PC-3 (cell line): ENCODE results near the gene AHCYL1. TPM values are rescaled to one million over a fixed set of nuclear protein-coding genes. Genes with fewer than 3 reads are reported as not detected.
A peak's percentile ranks its signal among the peaks of the same experiment; 100 is the strongest.

Source experiments
- ATAC-seq: fragments of 200-7000 bp; cut with Tn5 transposase; 2 replicates; pipeline ENCODE4 v1.9.1; 2020; ENCODE audit warnings: mild to moderate bottlenecking, moderate library complexity
- BruUV-seq: library from RNA; stranded (reverse); fragments of 400-500 nt; replicated peaks from 2 replicates; lab custom pipeline; 2021; lab: Mats Ljungman, UMichigan
- CTCF ChIA-PET: fragments of 300-600 bp; sonication (Branson Sonifier 250); formaldehyde crosslinking; loops from one replicate; lab custom pipeline; 2022; ENCODE audit warnings: antibody characterized with exemption; lab: Charles Lee
- POLR2A ChIA-PET: fragments of 300-600 bp; sonication (Branson Sonifier 250); formaldehyde crosslinking; loops from one replicate; lab custom pipeline; 2022; ENCODE audit warnings: antibody characterized with exemption; ENCODE audit not compliant: unreplicated experiment; lab: Charles Lee
- DNase-seq: peaks from one replicate; pipeline ENCODE4 v3.0.0-alpha.2; 2015
- H2AFZ ChIP-seq: fragments of 300-600 bp; sonication (generic); 2 replicates; pipeline ENCODE4 v1.6.0; 2016; ENCODE audit warnings: antibody characterized with exemption, low read length
- H3F3A ChIP-seq: fragments of 300-600 bp; sonication (generic); one replicate; pipeline ENCODE4 v1.6.0; 2017; ENCODE audit warnings: antibody characterized with exemption, low read length, control low read depth, mild to moderate bottlenecking; ENCODE audit not compliant: unreplicated experiment
- H3K27ac ChIP-seq: fragments of 300-600 bp; sonication (generic); 2 replicates; pipeline ENCODE4 v1.5.1; 2016; ENCODE audit warnings: mild to moderate bottlenecking, low read length
- H3K27me3 ChIP-seq: fragments of 300-600 bp; sonication (generic); 2 replicates; pipeline ENCODE4 v1.6.1; 2016; ENCODE audit warnings: low read length, mixed read lengths
- H3K36me3 ChIP-seq: fragments of 300-600 bp; sonication (generic); 2 replicates; pipeline ENCODE4 v1.6.1; 2016; ENCODE audit warnings: low read depth, mixed run types, low read length, mixed read lengths
- H3K4me1 ChIP-seq: fragments of 300-600 bp; sonication (generic); 2 replicates; pipeline ENCODE4 v1.5.1; 2016; ENCODE audit warnings: low read length; ENCODE audit not compliant: insufficient read depth
- H3K4me2 ChIP-seq: fragments of 300-600 bp; sonication (generic); 2 replicates; pipeline ENCODE4 v1.6.0; 2016; ENCODE audit warnings: low read length
- H3K4me3 ChIP-seq: fragments of 300-600 bp; sonication (generic); 2 replicates; pipeline ENCODE4 v1.5.1; 2016; ENCODE audit warnings: mild to moderate bottlenecking, low read length, mixed read lengths
- H3K79me2 ChIP-seq: fragments of 300-600 bp; sonication (generic); 2 replicates; pipeline ENCODE4 v1.6.1; 2017; ENCODE audit warnings: low read length, mixed read lengths
- H3K9ac ChIP-seq: fragments of 300-600 bp; sonication (generic); 2 replicates; pipeline ENCODE4 v1.6.0; 2016; ENCODE audit warnings: mild to moderate bottlenecking, low read length
- H3K9me2 ChIP-seq: fragments of 300-600 bp; sonication (generic); replicated peaks from 2 replicates; pipeline ENCODE4 v1.6.1; 2016; ENCODE audit warnings: mixed run types, low read length, mixed read lengths
- H3K9me3 ChIP-seq: fragments of 300-600 bp; sonication (generic); 2 replicates; pipeline ENCODE4 v1.6.1; 2016; ENCODE audit warnings: low read length, mixed read lengths
- H4K20me1 ChIP-seq: fragments of 300-600 bp; sonication (generic); 2 replicates; pipeline ENCODE4 v1.6.1; 2016; ENCODE audit warnings: low read length, mixed read lengths
- CTCF ChIP-seq: fragments of 300-600 bp; sonication (generic); conservative IDR thresholded peaks from 2 replicates; pipeline ENCODE4 v1.5.1; 2017; ENCODE audit warnings: antibody characterized with exemption, low read depth, mild to moderate bottlenecking, low read length
- EZH2 ChIP-seq: fragments of 300-600 bp; sonication (generic); IDR thresholded peaks from one replicate; pipeline ENCODE4 v1.6.1; 2017; ENCODE audit warnings: antibody characterized with exemption, mild to moderate bottlenecking, low read length; ENCODE audit not compliant: unreplicated experiment
- EZH2phosphoT487 ChIP-seq: fragments of 300-600 bp; sonication (generic); IDR thresholded peaks from 2 replicates; pipeline ENCODE4 v1.6.1; 2018; ENCODE audit warnings: mild to moderate bottlenecking, antibody characterized with exemption, low read length, borderline replicate concordance
- intact Hi-C: fragments of 100-400 bp; cut with micrococcal nuclease; formaldehyde crosslinking; loops from 2 replicates; pipeline ENCODE4 v1.9.0; 2023
- total RNA-seq: library from RNA; depleted of rRNA; stranded (reverse); fragments of >200 nt; gene quantifications from 2 replicates; pipeline ENCODE4 v1.2.3, GENCODE V29; 2014

Gene AHCYL1
- total RNA-seq, 1 experiment from 2014 or later: 35.8 TPM

GRCh38 chr1:110053552-110054428 lies 69.2 kb downstream of the AHCYL1 start:
- H2AFZ ChIP-seq: no peak overlapping the region
- no peak overlapping the region for H3K27ac ChIP-seq
- no peaks in the 10 kb centered on the region for H3F3A ChIP-seq
- no peaks in the 10 kb centered on the region for H3K9me2 ChIP-seq
- no peak overlapping the region for H3K4me2 ChIP-seq
- H3K79me2 ChIP-seq: no peaks in the 10 kb centered on the region
- TF ChIP-seq EZH2 (no peak), CTCF (peak; percentile 94)
- BruUV-seq: TSS peak; percentile 18
- ChIA-PET CTCF (no interaction called here), POLR2A (no interaction called here)
- no peak overlapping the region for H3K9ac ChIP-seq
- no peaks in the 10 kb centered on the region for H3K4me1 ChIP-seq
- no peaks in the 10 kb centered on the region for H4K20me1 ChIP-seq
- H3K4me3 ChIP-seq: no peak overlapping the region
- DNase-seq (peak; percentile 62), ATAC-seq (peak; percentile 78)
- no peaks in the 10 kb centered on the region for H3K27me3 ChIP-seq
- H3K36me3 ChIP-seq: peaks cover 65% of the 10 kb centered on the region
- H3K9me3 ChIP-seq: no peaks in the 10 kb centered on the region
- intact Hi-C loops: loop anchor here (1.0 kb wide), 1 partner anchor 53 kb away; no protein-coding TSS in a partner anchor

- TF ChIP-seq CTCF (no peak), EZH2 (no peak), EZH2phosphoT487 (no peak)
- ATAC-seq (no peak), DNase-seq (no peak)
- H3K79me2 ChIP-seq: no peaks in the 10 kb centered on the region
- H3K9me3 ChIP-seq: no peaks in the 10 kb centered on the region
- BruUV-seq: no TSS peak
- no peaks in the 10 kb centered on the region for H4K20me1 ChIP-seq
- intact Hi-C loops: loop anchor here (1.0 kb wide), 1 partner anchor 26 kb away; no protein-coding TSS in a partner anchor
- POLR2A ChIA-PET: no interaction called here
- no peaks in the 10 kb centered on the region for H3K4me1 ChIP-seq
- H3K9ac ChIP-seq: no peak overlapping the region
- peaks cover 55% of the 10 kb centered on the region for H3K36me3 ChIP-seq
- no peaks in the 10 kb centered on the region for H3F3A ChIP-seq
- H3K4me2 ChIP-seq: no peak overlapping the region
- H2AFZ ChIP-seq: no peak overlapping the region
- no peak overlapping the region for H3K27ac ChIP-seq
- CTCF ChIA-PET: no interaction called here
- H3K9me2 ChIP-seq: no peaks in the 10 kb centered on the region
- no peak overlapping the region for H3K4me3 ChIP-seq
- H3K27me3 ChIP-seq: no peaks in the 10 kb centered on the region
Observed at GRCh38 chr1:110055493-110056284, 71.1 kb downstream of the AHCYL1 start.
